ENCODE data around the gene ARHGAP26.

ARHGAP26 gene

DNA sequence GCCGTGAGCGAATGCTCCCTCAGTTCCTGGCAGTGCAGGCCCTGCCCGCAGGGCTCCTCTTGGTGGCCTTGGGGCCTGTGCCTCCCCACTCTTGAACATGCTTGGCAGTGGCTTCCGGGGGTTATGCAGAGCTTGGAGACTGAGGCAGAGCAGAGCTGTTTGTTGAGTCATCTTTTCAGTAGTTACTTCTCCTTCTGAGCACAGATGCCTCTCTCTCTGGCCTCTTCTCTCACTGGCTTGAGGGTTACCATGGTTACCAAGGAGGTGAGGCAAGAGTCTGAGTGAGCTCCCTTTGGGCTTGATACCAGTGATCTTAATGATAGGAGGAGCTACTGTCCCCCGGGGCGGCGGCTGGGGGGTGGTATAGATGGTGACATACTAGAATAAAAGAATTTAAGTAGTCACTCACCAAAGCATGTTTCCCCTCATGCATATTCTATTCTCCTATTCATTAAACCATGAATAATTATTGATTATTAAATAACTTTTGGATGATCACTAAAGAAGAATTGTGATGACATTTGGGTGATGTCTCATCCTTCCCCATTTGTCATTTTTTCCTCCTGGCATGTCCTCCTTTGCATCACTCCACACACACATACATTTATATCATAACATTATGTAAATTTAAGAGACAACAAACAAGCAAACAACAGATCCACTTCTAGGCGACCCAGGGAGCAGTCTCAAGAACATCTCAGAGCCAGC lies 111.1 kb downstream of the ARHGAP26 start:
- Histone ChIP-seq H3K36me3 (ENCODE audit: insufficient read depth) (no peaks in the 10 kb centered on the region), H3K9ac (no peak overlapping the region), H3K27me3 (ENCODE audit: insufficient read depth, low read depth) (no peaks in the 10 kb centered on the region), H3K4me1 (ENCODE audit: low read depth, poor library complexity, severe bottlenecking) (peaks cover 8% of the 10 kb centered on the region), H2AFZ (ENCODE audit: low read depth) (no peak overlapping the region), H3K4me3 (IDR thresholded peaks at IDR 0.05; ENCODE audit: insufficient read depth, low read depth, low read length) (no peak overlapping the region), H3K79me2 (ENCODE audit: insufficient read depth, low read depth) (no peaks in the 10 kb centered on the region), H3K27ac (no peak overlapping the region), H4K20me1 (ENCODE audit: insufficient read depth) (no peaks in the 10 kb centered on the region), H3K4me2 (no peak overlapping the region)
- no peak for TF ChIP-seq CTCF (conservative IDR thresholded peaks at IDR 0.05; ENCODE audit: low read depth, low read length)

- no peak overlapping the region for H3K27ac ChIP-seq
- no peak overlapping the region for H3K4me2 ChIP-seq
- H3K27me3 ChIP-seq (ENCODE audit: insufficient read depth, low read depth): no peaks in the 10 kb centered on the region
- TF ChIP-seq CTCF (conservative IDR thresholded peaks at IDR 0.05; ENCODE audit: low read depth, low read length): no peak
- H4K20me1 ChIP-seq (ENCODE audit: insufficient read depth): no peaks in the 10 kb centered on the region
- H3K4me3 ChIP-seq (IDR thresholded peaks at IDR 0.05; ENCODE audit: insufficient read depth, low read depth, low read length): no peak overlapping the region
- no peaks in the 10 kb centered on the region for H3K36me3 ChIP-seq (ENCODE audit: insufficient read depth)
- H3K9ac ChIP-seq: no peak overlapping the region
- peaks cover 8% of the 10 kb centered on the region for H3K4me1 ChIP-seq (ENCODE audit: low read depth, poor library complexity, severe bottlenecking)
- no peak overlapping the region for H2AFZ ChIP-seq (ENCODE audit: low read depth)
- H3K79me2 ChIP-seq (ENCODE audit: insufficient read depth, low read depth): no peaks in the 10 kb centered on the region
These were observed 111.6 kb downstream of the ARHGAP26 start for GRCh38 chr5:142881784-142882126.

DNA sequence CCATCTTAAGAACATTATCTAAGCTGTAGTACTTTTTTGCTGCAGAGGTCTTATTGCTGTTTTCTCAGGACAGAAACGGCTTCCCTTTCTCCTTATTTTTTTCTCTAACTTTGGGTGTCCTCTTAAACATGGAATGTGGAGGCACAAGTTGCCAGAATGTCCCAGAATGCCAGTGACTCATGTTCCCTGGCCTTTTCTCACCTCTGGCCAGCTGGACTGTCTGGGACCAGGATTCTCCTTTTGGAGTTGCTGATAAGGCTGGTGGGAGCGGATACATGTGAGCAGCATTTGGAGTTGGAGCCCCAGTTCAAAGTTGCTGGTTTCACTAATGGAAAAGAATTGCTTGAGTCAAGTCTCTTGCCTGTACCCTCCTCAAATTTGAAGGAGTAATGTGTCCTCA lies 112.8 kb downstream of the ARHGAP26 start:
- Histone ChIP-seq H3K27ac (no peak overlapping the region), H3K9ac (no peak overlapping the region), H3K4me2 (no peak overlapping the region), H2AFZ (ENCODE audit: low read depth) (no peak overlapping the region), H3K79me2 (ENCODE audit: insufficient read depth, low read depth) (no peaks in the 10 kb centered on the region), H3K4me1 (ENCODE audit: low read depth, poor library complexity, severe bottlenecking) (peaks cover 8% of the 10 kb centered on the region), H3K4me3 (IDR thresholded peaks at IDR 0.05; ENCODE audit: insufficient read depth, low read depth, low read length) (no peak overlapping the region), H3K27me3 (ENCODE audit: insufficient read depth, low read depth) (no peaks in the 10 kb centered on the region), H4K20me1 (ENCODE audit: insufficient read depth) (no peaks in the 10 kb centered on the region), H3K36me3 (ENCODE audit: insufficient read depth) (no peaks in the 10 kb centered on the region)
- no peak for TF ChIP-seq CTCF (conservative IDR thresholded peaks at IDR 0.05; ENCODE audit: low read depth, low read length)

- no peak for TF ChIP-seq CTCF (conservative IDR thresholded peaks at IDR 0.05; ENCODE audit: low read depth, low read length)
- Histone ChIP-seq H3K79me2 (ENCODE audit: insufficient read depth, low read depth) (no peaks in the 10 kb centered on the region), H3K4me3 (IDR thresholded peaks at IDR 0.05; ENCODE audit: insufficient read depth, low read depth, low read length) (no peak overlapping the region), H3K27ac (no peak overlapping the region), H3K9ac (no peak overlapping the region), H4K20me1 (ENCODE audit: insufficient read depth) (no peaks in the 10 kb centered on the region), H3K4me1 (ENCODE audit: low read depth, poor library complexity, severe bottlenecking) (peaks cover 8% of the 10 kb centered on the region), H2AFZ (ENCODE audit: low read depth) (no peak overlapping the region), H3K4me2 (no peak overlapping the region), H3K36me3 (ENCODE audit: insufficient read depth) (no peaks in the 10 kb centered on the region), H3K27me3 (ENCODE audit: insufficient read depth, low read depth) (no peaks in the 10 kb centered on the region)
These were observed 113.3 kb downstream of the ARHGAP26 start for GRCh38 chr5:142883438-142883837.
